Stimulated activated CD4-positive, alpha-beta T cell treated with anti-CD3 and anti-CD28 coated beads, Interleukin-1b, Interleukin-23, amount 100 ng/mL, for 4 hours (primary cell): ENCODE data around the gene RAPGEF3.

ENCODE experiments used
- DNase-seq, 2 donors: peaks; one replicate each; pipeline ENCODE4 v3.0.0-alpha.2; 2020; ENCODE audit warnings: low read depth in 2 of 2

The RAPGEF3 gene

GRCh38 chr12:47789712-47790489 lies 31.2 kb upstream of the RAPGEF3 start:
- DNase-seq, result no peak

GRCh38 chr12:47789141-47789540 lies 30.5 kb upstream of the RAPGEF3 start:
- no peak for DNase-seq

GRCh38 chr12:47787596-47788319 lies 29.1 kb upstream of the RAPGEF3 start:
- no peak for DNase-seq

GRCh38 chr12:47786662-47787280 lies 28.1 kb upstream of the RAPGEF3 start:
- no peak for DNase-seq

- no peak for DNase-seq
These were observed 27.4 kb upstream of the RAPGEF3 start for GRCh38 chr12:47785887-47786661.

GRCh38 chr12:47785036-47785886 lies 26.6 kb upstream of the RAPGEF3 start:
- DNase-seq, result no peak

- DNase-seq, result no peak
These were observed 25.4 kb upstream of the RAPGEF3 start for GRCh38 chr12:47783821-47784819.

GRCh38 chr12:47783024-47783755 lies 24.5 kb upstream of the RAPGEF3 start:
- no peak for DNase-seq

- DNase-seq, result no peak
These were observed 23.7 kb upstream of the RAPGEF3 start for GRCh38 chr12:47782372-47782770.

GRCh38 chr12:47781479-47782371 lies 23.0 kb upstream of the RAPGEF3 start:
- no peak for DNase-seq

GRCh38 chr12:47779943-47780504 lies 21.3 kb upstream of the RAPGEF3 start:
- DNase-seq, result no peak

- peak; percentile 94 to 96 for DNase-seq
These were observed 20.7 kb upstream of the RAPGEF3 start for GRCh38 chr12:47779301-47779942.

GRCh38 chr12:47778881-47779280 lies 20.2 kb upstream of the RAPGEF3 start:
- DNase-seq, result no peak

GRCh38 chr12:47777741-47778558 lies 19.3 kb upstream of the RAPGEF3 start:
- DNase-seq, result no peak

GRCh38 chr12:47777151-47777550 lies 18.5 kb upstream of the RAPGEF3 start:
- DNase-seq, result no peak

GRCh38 chr12:47776471-47777143 lies 17.9 kb upstream of the RAPGEF3 start:
- DNase-seq, result no peak
